SK-N-MC (cell line): ENCODE results near the gene ROCK1.

ENCODE experiments used
- EZH2 ChIP-seq: fragments of 200-600 bp; sonication (generic); IDR thresholded peaks from one replicate; pipeline ENCODE4 v1.6.1; 2017; ENCODE audit warnings: antibody characterized with exemption
- POLR2AphosphoS5 ChIP-seq: IDR thresholded peaks from 2 replicates; pipeline ENCODE4 v1.6.1; 2012; ENCODE audit warnings: mild to moderate bottlenecking, low read depth, low read length, borderline replicate concordance

GRCh38 chr18:21155443-21155842 lies 43.8 kb upstream of the ROCK1 start:
- TF ChIP-seq EZH2, result no peak
- TF ChIP-seq POLR2AphosphoS5, result no peak
